ENCODE data around the gene CHRNA9. TPM values are rescaled to one million over a fixed set of nuclear protein-coding genes. Genes with fewer than 3 reads are reported as not detected.
A peak's percentile ranks its signal among the peaks of the same experiment; 100 is the strongest.

Gene CHRNA9
- total and polyA plus RNA-seq, 7 experiments from 2014 or later = 0.30 to 1.1 (median 0.39) TPM; not detected in 3

GRCh38 chr4:40321574-40322275, 13.4 kb upstream of the CHRNA9 start:
- peaks cover 20 to 57% (median 49%) of the 10 kb centered on the region in 7 donors for H3K4me1 Mint-ChIP-seq
- intact Hi-C loops (cut with micrococcal nuclease) = no loop called here
- Histone ChIP-seq H3K36me3 (ENCODE audit: control insufficient read depth in 2 of 3, insufficient read depth in 3 of 3, low read length in 3 of 3) (no peaks in the 10 kb centered on the region), H3K27me3 (ENCODE audit: control insufficient read depth in 2 of 2, insufficient read depth in 2 of 2, low read length in 2 of 2) (no peaks in the 10 kb centered on the region), H3K4me3 (ENCODE audit: low read length) (no peak overlapping the region), H3K9me3 (ENCODE audit: control insufficient read depth in 2 of 3, low read length in 3 of 3) (no peaks in the 10 kb centered on the region), H3K4me1 (ENCODE audit: control insufficient read depth in 2 of 2, insufficient read depth in 2 of 2, low read length in 2 of 2) (peaks cover 0 to 16% of the 10 kb centered on the region in 2 donors), H3K27ac (ENCODE audit: low read depth, low read length) (no peak overlapping the region)
- no peaks in the 10 kb centered on the region for H3K9me3 Mint-ChIP-seq
- ChIA-PET POLR2A (interaction anchor here (0.6 to 2.1 kb wide), 14 partner anchors 9 to 624 kb away, joined by 3 to 13 read pairs (median 3); partner anchors contain the start of gene UBE2K), CTCF (interaction anchor here (0.9 to 2.1 kb wide), 10 partner anchors 12 to 343 kb away, joined by 3 to 13 read pairs (median 4); partner anchors contain the start of gene RHOH)
- H3K4me3 Mint-ChIP-seq = peak overlapping the region in 9 of 10 donors; percentile 1 to 54 (median 24)
- ATAC-seq (no peak), DNase-seq (no peak)
- H3K36me3 Mint-ChIP-seq = no peaks in the 10 kb centered on the region
- peak overlapping the region in 6 of 9 donors; percentile 17 to 78 (median 68) for H3K27ac Mint-ChIP-seq
- no peaks in the 10 kb centered on the region for H3K27me3 Mint-ChIP-seq

GRCh38 chr4:40322811-40323210, 12.3 kb upstream of the CHRNA9 start:
- CTCF ChIA-PET = interaction anchor here (1.2 to 1.6 kb wide), 4 partner anchors 13 to 268 kb away, joined by 3 to 8 read pairs (median 4); no protein-coding TSS in a partner anchor
- peak overlapping the region in 3 of 9 donors; percentile 26 to 78 (median 27) for H3K27ac Mint-ChIP-seq
- H3K9me3 Mint-ChIP-seq = no peaks in the 10 kb centered on the region
- DNase-seq (no peak), ATAC-seq (no peak)
- H3K4me1 Mint-ChIP-seq = peaks cover 14 to 48% (median 41%) of the 10 kb centered on the region in 7 donors
- intact Hi-C loops (cut with micrococcal nuclease) = no loop called here
- Histone ChIP-seq H3K9me3 (ENCODE audit: control insufficient read depth in 2 of 3, low read length in 3 of 3) (no peaks in the 10 kb centered on the region), H3K36me3 (ENCODE audit: control insufficient read depth in 2 of 3, insufficient read depth in 3 of 3, low read length in 3 of 3) (no peaks in the 10 kb centered on the region), H3K4me3 (ENCODE audit: low read length) (no peak overlapping the region), H3K4me1 (ENCODE audit: control insufficient read depth in 2 of 2, insufficient read depth in 2 of 2, low read length in 2 of 2) (peaks cover 0 to 8% of the 10 kb centered on the region in 2 donors), H3K27ac (ENCODE audit: low read depth, low read length) (no peak overlapping the region), H3K27me3 (ENCODE audit: control insufficient read depth in 2 of 2, insufficient read depth in 2 of 2, low read length in 2 of 2) (no peaks in the 10 kb centered on the region)
- POLR2A ChIA-PET = interaction anchor here (2.1 kb wide), 1 partner anchor 120 kb away, joined by 13 read pairs; no protein-coding TSS in a partner anchor
- no peaks in the 10 kb centered on the region for H3K36me3 Mint-ChIP-seq
- no peaks in the 10 kb centered on the region for H3K27me3 Mint-ChIP-seq
- no peak overlapping the region for H3K4me3 Mint-ChIP-seq

- no peak overlapping the region for H3K4me3 Mint-ChIP-seq
- POLR2A ChIA-PET = interaction anchor here (0.7 to 2.0 kb wide), 2 partner anchors 124 to 131 kb away, joined by 5 to 8 read pairs; no protein-coding TSS in a partner anchor
These were observed 11.3 kb upstream of the CHRNA9 start for GRCh38 chr4:40323866-40324265.

DNA sequence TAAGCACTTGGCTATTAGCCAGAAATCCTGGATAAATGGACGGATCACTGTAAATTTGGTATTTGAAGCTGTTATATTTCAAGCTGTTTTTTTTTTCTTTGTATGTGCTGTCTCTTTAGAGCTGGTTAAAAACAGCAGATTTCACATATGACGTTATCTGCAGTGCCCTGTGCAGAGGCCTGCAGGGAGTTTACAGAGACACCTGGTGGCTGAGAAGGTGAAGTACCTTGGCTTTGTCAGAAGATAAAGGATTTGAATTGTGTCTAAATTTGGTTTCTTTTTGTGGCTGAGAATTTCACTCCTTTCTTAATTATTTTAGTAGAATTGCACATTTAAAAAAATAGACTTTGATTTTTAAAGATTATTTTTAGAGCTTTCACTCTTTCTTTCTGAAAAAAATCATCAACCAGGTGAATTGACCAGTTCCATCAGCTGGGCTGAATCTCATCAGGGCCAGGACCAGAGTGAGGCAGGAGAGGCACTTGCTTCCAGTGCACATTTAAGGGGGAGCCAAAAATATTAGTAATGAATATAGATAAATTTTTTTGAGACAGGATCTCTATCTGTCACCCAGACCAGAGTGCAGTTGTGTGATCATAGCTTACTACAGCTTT, 9.6 kb upstream of the CHRNA9 start:
- H3K27me3 ChIP-seq (ENCODE audit: control insufficient read depth in 2 of 2, insufficient read depth in 2 of 2, low read length in 2 of 2) = no peaks in the 10 kb centered on the region
- peak overlapping the region in 4 of 10 donors; percentile 0 to 48 (median 14) for H3K4me3 Mint-ChIP-seq
- peaks cover 12 to 39% (median 35%) of the 10 kb centered on the region in 7 donors for H3K4me1 Mint-ChIP-seq
- no peaks in the 10 kb centered on the region for H3K9me3 Mint-ChIP-seq
- peak overlapping the region; percentile 45 for H3K27ac ChIP-seq (ENCODE audit: low read depth, low read length)
- H3K9me3 ChIP-seq (ENCODE audit: control insufficient read depth in 2 of 3, low read length in 3 of 3) = no peaks in the 10 kb centered on the region
- H3K4me3 ChIP-seq (ENCODE audit: low read length) = no peak overlapping the region
- H3K36me3 Mint-ChIP-seq = no peaks in the 10 kb centered on the region
- H3K27ac Mint-ChIP-seq = peak overlapping the region in 8 of 9 donors; percentile 25 to 87 (median 64)
- POLR2A ChIA-PET = interaction anchor here (0.6 to 2.0 kb wide), 17 partner anchors 9 to 756 kb away, joined by 3 to 13 read pairs (median 4); partner anchors contain the start of gene N4BP2
- CTCF ChIA-PET = interaction anchor here (0.6 to 2.9 kb wide), 38 partner anchors 9 to 1185 kb away, joined by 3 to 27 read pairs (median 4); no protein-coding TSS in a partner anchor
- H3K36me3 ChIP-seq (ENCODE audit: control insufficient read depth in 2 of 3, insufficient read depth in 3 of 3, low read length in 3 of 3) = no peaks in the 10 kb centered on the region
- peaks cover 0 to 7% (median 4%) of the 10 kb centered on the region in 5 donors for H3K27me3 Mint-ChIP-seq
- intact Hi-C loops (cut with micrococcal nuclease) = loop anchor here (1.0 to 2.0 kb wide), 10 partner anchors 8 to 857 kb away; partner anchors contain the start of gene PDS5A (in 1 of the 2)
- DNase-seq (peak in 7 of 9 donors; percentile 70 to 85 (median 82)), ATAC-seq (peak; percentile 100)
- H3K4me1 ChIP-seq (ENCODE audit: control insufficient read depth in 2 of 2, insufficient read depth in 2 of 2, low read length in 2 of 2) = peaks cover 0 to 8% of the 10 kb centered on the region in 2 donors

More at GRCh38 chr4:40323866-40324265, 11.3 kb upstream of the CHRNA9 start:
- Mint-ChIP-seq H3K36me3 (no peaks in the 10 kb centered on the region), H3K4me1 (peaks cover 14 to 43% (median 35%) of the 10 kb centered on the region in 7 donors), H3K27me3 (peaks cover 0 to 5% (median 2%) of the 10 kb centered on the region in 5 donors), H3K27ac (peak overlapping the region in 3 of 9 donors; percentile 13 to 64 (median 28)), H3K9me3 (no peaks in the 10 kb centered on the region)
- Histone ChIP-seq H3K4me3 (ENCODE audit: low read length) (no peak overlapping the region), H3K27me3 (ENCODE audit: control insufficient read depth in 2 of 2, insufficient read depth in 2 of 2, low read length in 2 of 2) (no peaks in the 10 kb centered on the region), H3K4me1 (ENCODE audit: control insufficient read depth in 2 of 2, insufficient read depth in 2 of 2, low read length in 2 of 2) (peaks cover 0 to 8% of the 10 kb centered on the region in 2 donors), H3K9me3 (ENCODE audit: control insufficient read depth in 2 of 3, low read length in 3 of 3) (no peaks in the 10 kb centered on the region), H3K36me3 (ENCODE audit: control insufficient read depth in 2 of 3, insufficient read depth in 3 of 3, low read length in 3 of 3) (no peaks in the 10 kb centered on the region), H3K27ac (ENCODE audit: low read depth, low read length) (no peak overlapping the region)
- DNase-seq (no peak), ATAC-seq (no peak)
- intact Hi-C loops (cut with micrococcal nuclease) = loop anchor here (2.0 kb wide), 3 partner anchors 395 to 855 kb away; no protein-coding TSS in a partner anchor
- CTCF ChIA-PET = interaction anchor here (1.0 to 2.9 kb wide), 3 partner anchors 14 to 172 kb away, joined by 3 to 19 read pairs (median 13); no protein-coding TSS in a partner anchor

- intact Hi-C loops (cut with micrococcal nuclease) = no loop called here
- Histone ChIP-seq H3K4me1 (ENCODE audit: control insufficient read depth in 2 of 2, insufficient read depth in 2 of 2, low read length in 2 of 2) (peaks cover 0 to 8% of the 10 kb centered on the region in 2 donors), H3K36me3 (ENCODE audit: control insufficient read depth in 2 of 3, insufficient read depth in 3 of 3, low read length in 3 of 3) (no peaks in the 10 kb centered on the region), H3K27ac (ENCODE audit: low read depth, low read length) (no peak overlapping the region), H3K4me3 (ENCODE audit: low read length) (no peak overlapping the region), H3K27me3 (ENCODE audit: control insufficient read depth in 2 of 2, insufficient read depth in 2 of 2, low read length in 2 of 2) (no peaks in the 10 kb centered on the region), H3K9me3 (ENCODE audit: control insufficient read depth in 2 of 3, low read length in 3 of 3) (no peaks in the 10 kb centered on the region)
- Mint-ChIP-seq H3K4me1 (peaks cover 2 to 24% (median 20%) of the 10 kb centered on the region in 7 donors), H3K36me3 (peaks cover 0 to 5% (median 0%) of the 10 kb centered on the region in 5 donors), H3K9me3 (no peaks in the 10 kb centered on the region), H3K27me3 (peaks cover 0 to 7% (median 5%) of the 10 kb centered on the region in 5 donors), H3K4me3 (no peak overlapping the region), H3K27ac (no peak overlapping the region)
- peak; percentile 47 for ATAC-seq
- ChIA-PET CTCF (interaction anchor here (0.6 to 1.5 kb wide), 4 partner anchors 24 to 570 kb away, joined by 3 to 5 read pairs (median 4); no protein-coding TSS in a partner anchor), POLR2A (interaction anchor here (0.6 to 0.8 kb wide), 2 partner anchors 25 to 37 kb away, joined by 3 to 5 read pairs; no protein-coding TSS in a partner anchor)
- DNase-seq = no peak
These were observed 7.8 kb upstream of the CHRNA9 start for GRCh38 chr4:40327340-40327739.

DNA sequence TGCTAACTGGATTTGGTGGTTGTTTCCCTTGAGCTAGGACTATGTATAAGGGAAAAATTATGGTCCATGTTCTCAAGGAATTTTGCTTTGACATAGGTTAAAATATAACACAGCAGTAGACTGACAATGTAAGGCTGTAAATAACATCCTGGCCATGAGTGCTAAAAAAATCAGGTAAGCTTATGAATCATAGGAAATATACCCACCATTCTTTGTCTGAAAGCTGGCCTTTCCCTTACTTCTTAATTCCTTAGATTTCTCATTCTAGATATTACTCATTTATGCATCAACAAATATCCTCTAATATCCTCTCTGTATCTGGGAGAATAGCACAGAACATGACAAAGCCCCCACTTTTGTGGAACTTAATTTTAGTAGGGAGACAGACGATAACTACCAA, 6.8 kb upstream of the CHRNA9 start:
- ChIA-PET POLR2A (no interaction called here), CTCF (interaction anchor here (0.7 to 1.5 kb wide), 3 partner anchors 11 to 185 kb away, joined by 3 to 5 read pairs (median 3); no protein-coding TSS in a partner anchor)
- H3K27me3 Mint-ChIP-seq = peaks cover 0 to 7% (median 6%) of the 10 kb centered on the region in 5 donors
- no peak for DNase-seq
- H3K27ac ChIP-seq (ENCODE audit: low read depth, low read length) = no peak overlapping the region
- peaks cover 0 to 18% (median 16%) of the 10 kb centered on the region in 7 donors for H3K4me1 Mint-ChIP-seq
- H3K4me1 ChIP-seq (ENCODE audit: control insufficient read depth in 2 of 2, insufficient read depth in 2 of 2, low read length in 2 of 2) = peaks cover 0 to 8% of the 10 kb centered on the region in 2 donors
- no peaks in the 10 kb centered on the region for H3K36me3 ChIP-seq (ENCODE audit: control insufficient read depth in 2 of 3, insufficient read depth in 3 of 3, low read length in 3 of 3)
- H3K27ac Mint-ChIP-seq = no peak overlapping the region
- intact Hi-C loops (cut with micrococcal nuclease) = no loop called here
- H3K4me3 Mint-ChIP-seq = no peak overlapping the region
- no peak overlapping the region for H3K4me3 ChIP-seq (ENCODE audit: low read length)
- no peaks in the 10 kb centered on the region for H3K9me3 ChIP-seq (ENCODE audit: control insufficient read depth in 2 of 3, low read length in 3 of 3)
- ATAC-seq = no peak
- H3K36me3 Mint-ChIP-seq = peaks cover 0 to 5% (median 0%) of the 10 kb centered on the region in 5 donors
- no peaks in the 10 kb centered on the region for H3K27me3 ChIP-seq (ENCODE audit: control insufficient read depth in 2 of 2, insufficient read depth in 2 of 2, low read length in 2 of 2)
- no peaks in the 10 kb centered on the region for H3K9me3 Mint-ChIP-seq
